ENCODE data around the gene SYK. TPM values are rescaled to one million over a fixed set of nuclear protein-coding genes. Genes with fewer than 3 reads are reported as not detected.

Gene SYK
- total RNA-seq, 6 experiments from 2014 or later = 3.0 to 10.9 (median 3.7) TPM

GRCh38 chr9:90799271-90799852 lies 2.3 kb upstream of the SYK start:
- DNase-seq (no peak), ATAC-seq (no peak)
- Histone ChIP-seq H3K4me3 (no peak overlapping the region), H3K27ac (no peak overlapping the region), H3K36me3 (no peaks in the 10 kb centered on the region), H3K4me1 (peaks cover 0 to 10% (median 0%) of the 10 kb centered on the region in 4 donors), H3K27me3 (peaks cover 0 to 16% of the 10 kb centered on the region in 2 donors), H3K9me3 (no peaks in the 10 kb centered on the region)
- intact Hi-C loops (cut with DNase I) = no loop called here
- 60% methylated on average over 5 of the region's 5 CpGs for WGBS (ENCODE audit: insufficient coverage, low coverage, low lambda C conversion rate, missing lambda C conversion rate)
- TF ChIP-seq POLR2A (IDR thresholded peaks at IDR 0.05) = no peak
- no peak for TF ChIP-seq CTCF (IDR thresholded peaks at IDR 0.05)

- ATAC-seq (peak; percentile 25 to 52 (median 41)), DNase-seq (peak in 2 of 3 donors; percentile 29 to 65)
- WGBS (ENCODE audit: insufficient coverage, low coverage, low lambda C conversion rate, missing lambda C conversion rate) = 4% methylated on average over 17 of the region's 29 CpGs
- intact Hi-C loops (cut with DNase I) = no loop called here
- Histone ChIP-seq H3K27me3 (peaks cover 0 to 16% of the 10 kb centered on the region in 2 donors), H3K4me1 (peaks cover 0 to 10% (median 0%) of the 10 kb centered on the region in 4 donors), H3K27ac (peak overlapping the region; percentile 26 to 74 (median 58)), H3K36me3 (no peaks in the 10 kb centered on the region), H3K9me3 (no peaks in the 10 kb centered on the region), H3K4me3 (peak overlapping the region; percentile 21 to 43 (median 28))
- TF ChIP-seq POLR2A (IDR thresholded peaks at IDR 0.05) (no peak), CTCF (IDR thresholded peaks at IDR 0.05) (no peak)
Observed at GRCh38 chr9:90801973-90802322, 329 bp downstream of the SYK start.

GRCh38 chr9:90802386-90802985 lies 867 bp downstream of the SYK start:
- Histone ChIP-seq H3K9me3 (no peaks in the 10 kb centered on the region), H3K27me3 (peaks cover 0 to 16% of the 10 kb centered on the region in 2 donors), H3K4me1 (peaks cover 0 to 10% (median 0%) of the 10 kb centered on the region in 4 donors), H3K27ac (peak overlapping the region in 2 of 3 donors; percentile 58 to 74), H3K4me3 (peak overlapping the region; percentile 21 to 43 (median 28)), H3K36me3 (no peaks in the 10 kb centered on the region)
- 33% methylated on average over 3 of the region's 3 CpGs for WGBS (ENCODE audit: insufficient coverage, low coverage, low lambda C conversion rate, missing lambda C conversion rate)
- ATAC-seq (no peak), DNase-seq (no peak)
- TF ChIP-seq POLR2A (IDR thresholded peaks at IDR 0.05) (no peak), CTCF (IDR thresholded peaks at IDR 0.05) (no peak)
- intact Hi-C loops (cut with DNase I) = no loop called here

- intact Hi-C loops (cut with DNase I) = no loop called here
- Histone ChIP-seq H3K4me1 (peaks cover 0 to 10% (median 0%) of the 10 kb centered on the region in 4 donors), H3K27me3 (peaks cover 0 to 16% of the 10 kb centered on the region in 2 donors), H3K36me3 (no peaks in the 10 kb centered on the region), H3K4me3 (no peak overlapping the region), H3K27ac (no peak overlapping the region), H3K9me3 (no peaks in the 10 kb centered on the region)
- ATAC-seq (no peak), DNase-seq (no peak)
- WGBS (ENCODE audit: insufficient coverage, low coverage, low lambda C conversion rate, missing lambda C conversion rate) = 46% methylated on average over 3 of the region's 3 CpGs
- no peak for TF ChIP-seq CTCF (IDR thresholded peaks at IDR 0.05)
- TF ChIP-seq POLR2A (IDR thresholded peaks at IDR 0.05) = no peak
Observed at GRCh38 chr9:90803860-90804593, 2.4 kb downstream of the SYK start.
